Measurements from ENCODE around the gene MT1F.

DNA sequence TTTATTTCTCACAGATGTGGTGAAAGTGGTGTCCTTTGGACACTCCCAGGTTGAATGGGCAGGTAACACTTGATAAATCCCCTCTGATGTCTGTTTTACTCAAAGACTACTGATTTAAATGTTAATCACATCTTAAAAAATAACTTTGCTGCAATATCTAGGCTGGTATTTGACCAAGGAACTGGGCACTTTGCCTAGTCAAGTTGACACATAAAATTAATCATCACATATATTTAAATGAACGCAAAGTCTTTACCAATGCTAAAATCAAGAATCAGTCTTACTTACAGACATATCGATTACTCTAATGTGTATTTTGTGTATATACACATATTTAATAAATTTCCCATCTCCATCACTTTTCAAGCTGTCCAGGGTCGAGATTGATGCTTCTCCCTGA, 42.4 kb upstream of the MT1F start:
- TF ChIP-seq YY1 (IDR thresholded peaks at IDR 0.05; ENCODE audit: insufficient read depth, insufficient read length) (no peak), ZNF274 (IDR thresholded peaks at IDR 0.05; ENCODE audit: low read depth, low read length) (no peak)

Measured in NT2/D1 (cell line).